Measurements from ENCODE around the gene CTRL. TPM values are rescaled to one million over a fixed set of nuclear protein-coding genes. Genes with fewer than 3 reads are reported as not detected.
"Not testable (repeated sequence)": the region's sequence is repeated elsewhere in the genome, so short reads cannot be mapped to it uniquely, and the experiment has no call there.

Gene CTRL
- total RNA-seq, 1 donor from 2014 or later, result 1.4 TPM

DNA sequence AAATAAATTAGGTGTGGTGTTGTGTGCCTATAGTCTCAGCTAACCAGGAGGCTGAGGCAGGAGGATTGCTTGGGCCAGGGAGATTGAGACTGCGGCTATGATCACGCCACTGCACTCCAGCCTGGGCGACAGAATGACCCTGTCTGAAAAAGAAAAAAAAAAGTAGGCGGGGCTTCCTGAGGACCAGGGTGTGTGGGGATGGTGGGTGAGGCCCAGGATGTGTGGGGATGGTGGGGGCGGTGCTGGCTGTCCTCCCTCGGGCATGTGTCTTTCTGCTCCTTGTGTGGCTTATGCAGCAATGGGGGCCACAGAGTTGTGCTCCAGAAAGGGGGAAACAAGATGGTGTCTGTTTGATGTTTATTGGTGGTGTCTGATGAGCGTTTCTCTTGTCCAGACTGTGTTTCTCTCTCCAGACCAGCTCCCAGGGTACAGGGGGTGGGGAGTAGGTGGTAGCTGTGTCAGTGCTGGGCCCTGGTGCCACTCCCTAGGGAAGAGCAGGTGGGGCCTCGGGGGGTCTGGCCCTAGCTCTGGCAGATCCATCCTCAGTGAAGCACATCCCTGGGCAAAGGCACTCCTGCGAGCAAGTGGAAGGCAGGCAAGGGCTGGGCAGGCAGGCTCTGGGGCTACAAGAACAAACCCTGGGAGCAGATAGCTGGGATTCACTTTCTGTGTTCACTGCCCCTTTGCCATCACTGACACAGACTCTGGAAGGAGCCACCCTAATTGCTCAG lies 10.0 kb upstream of the CTRL start:
- H3K4me3 Mint-ChIP-seq, result no peak overlapping the region
- no peaks in the 10 kb centered on the region for H3K9me3 Mint-ChIP-seq
- no peak overlapping the region for H3K27ac Mint-ChIP-seq
- peaks cover 11% of the 10 kb centered on the region for H3K4me1 Mint-ChIP-seq (ENCODE audit: unreplicated experiment)
- no peak for DNase-seq (ENCODE audit: extremely low spot score, unreplicated experiment)
- TF ChIP-seq CTCF (conservative IDR thresholded peaks at IDR 0.05), result no peak
- H3K27me3 Mint-ChIP-seq, result no peaks in the 10 kb centered on the region
- H3K36me3 Mint-ChIP-seq, result no peaks in the 10 kb centered on the region

DNA sequence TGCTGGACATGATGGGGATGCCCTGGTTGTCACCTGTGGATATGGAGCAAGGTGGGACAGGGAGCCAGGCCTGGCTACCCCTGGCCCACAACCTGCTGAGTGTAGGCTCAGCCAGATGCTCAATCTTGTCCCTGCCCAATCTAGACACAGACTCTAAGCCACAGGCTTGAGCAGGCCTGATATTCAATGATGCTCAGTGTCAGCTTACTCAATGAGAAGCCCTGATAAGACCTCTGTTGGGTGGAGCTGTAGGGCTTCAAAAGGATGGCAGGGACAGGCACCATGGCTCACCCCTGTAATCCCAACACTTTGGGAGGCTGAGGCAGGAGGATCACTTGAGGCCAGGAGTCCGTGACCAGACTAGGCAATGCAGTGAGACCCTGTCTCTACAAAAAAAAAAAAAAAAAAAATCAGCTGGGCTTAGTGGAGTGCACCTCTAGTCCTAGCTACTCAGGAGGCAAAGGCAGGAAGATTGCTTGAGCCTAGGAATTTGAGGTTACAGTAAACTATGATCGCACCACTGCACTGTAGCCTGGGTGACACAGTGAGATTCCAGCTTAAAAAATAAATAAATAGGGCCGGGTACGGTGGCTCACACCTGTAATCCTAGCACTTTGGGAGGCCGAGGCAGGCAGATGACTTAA lies 8.9 kb upstream of the CTRL start:
- Mint-ChIP-seq H3K9me3 (no peaks in the 10 kb centered on the region), H3K4me1 (ENCODE audit: unreplicated experiment) (peaks cover 11% of the 10 kb centered on the region), H3K36me3 (peaks cover 3% of the 10 kb centered on the region), H3K4me3 (no peak overlapping the region), H3K27ac (no peak overlapping the region), H3K27me3 (peaks cover 2% of the 10 kb centered on the region)
- no peak for DNase-seq (ENCODE audit: extremely low spot score, unreplicated experiment)
- TF ChIP-seq CTCF (conservative IDR thresholded peaks at IDR 0.05), result no peak

GRCh38 chr16:67939507-67940445 lies 8.1 kb upstream of the CTRL start:
- peaks cover 2% of the 10 kb centered on the region for H3K27me3 Mint-ChIP-seq
- H3K36me3 Mint-ChIP-seq, result peaks cover 3% of the 10 kb centered on the region
- H3K4me3 Mint-ChIP-seq, result no peak overlapping the region
- no peak overlapping the region for H3K27ac Mint-ChIP-seq
- peaks cover 19% of the 10 kb centered on the region for H3K4me1 Mint-ChIP-seq (ENCODE audit: unreplicated experiment)
- no peak for TF ChIP-seq CTCF (conservative IDR thresholded peaks at IDR 0.05)
- no peaks in the 10 kb centered on the region for H3K9me3 Mint-ChIP-seq
- DNase-seq (ENCODE audit: extremely low spot score, unreplicated experiment), result no peak

GRCh38 chr16:67937713-67938112 lies 6.1 kb upstream of the CTRL start:
- H3K36me3 Mint-ChIP-seq; H3K27ac Mint-ChIP-seq; H3K9me3 Mint-ChIP-seq; DNase-seq (ENCODE audit: extremely low spot score, unreplicated experiment); H3K27me3 Mint-ChIP-seq: not testable (repeated sequence)
- Mint-ChIP-seq H3K4me3 (peak overlapping the region; percentile 100), H3K4me1 (ENCODE audit: unreplicated experiment) (peaks cover 21% of the 10 kb centered on the region)

GRCh38 chr16:67936880-67937605 lies 5.4 kb upstream of the CTRL start:
- TF ChIP-seq CTCF (conservative IDR thresholded peaks at IDR 0.05), result no peak
- peaks cover 2% of the 10 kb centered on the region for H3K27me3 Mint-ChIP-seq
- H3K4me1 Mint-ChIP-seq (ENCODE audit: unreplicated experiment), result peaks cover 18% of the 10 kb centered on the region
- H3K4me3 Mint-ChIP-seq, result peak overlapping the region; percentile 100
- H3K36me3 Mint-ChIP-seq, result peaks cover 3% of the 10 kb centered on the region
- H3K9me3 Mint-ChIP-seq, result no peaks in the 10 kb centered on the region
- H3K27ac Mint-ChIP-seq, result peak overlapping the region; percentile 99
- no peak for DNase-seq (ENCODE audit: extremely low spot score, unreplicated experiment)
